Mucosa of descending colon (tissue), 3 donors: ENCODE data around the gene MED25. TPM values are rescaled to one million over a fixed set of nuclear protein-coding genes. Genes with fewer than 3 reads are reported as not detected.

Source experiments
- ATAC-seq: fragments of 200-7000 bp; cut with Tn5 transposase; one replicate; pipeline ENCODE4 v1.9.1; 2020; ENCODE audit warnings: mild to moderate bottlenecking, moderate library complexity
- DNase-seq, 3 donors: peaks; one replicate each; pipeline ENCODE4 v3.0.0-alpha.2; 2020
- H3K36me3 ChIP-seq: fragments of 200-600 bp; one replicate; pipeline ENCODE4 v1.8.0; 2021; ENCODE audit warnings: low read depth, mild to moderate bottlenecking
- H3K4me1 ChIP-seq: fragments of 200-600 bp; one replicate; pipeline ENCODE4 v1.8.0; 2021; ENCODE audit warnings: low read depth, mild to moderate bottlenecking
- H3K4me3 ChIP-seq: fragments of 200-600 bp; one replicate; pipeline ENCODE4 v1.8.0; 2021; ENCODE audit warnings: mild to moderate bottlenecking
- H3K9me3 ChIP-seq: fragments of 200-600 bp; one replicate; pipeline ENCODE4 v1.8.0; 2021; ENCODE audit warnings: mild to moderate bottlenecking
- intact Hi-C, 2 donors: fragments of 100-400 bp; cut with DNase I in 1 of 2; cut with micrococcal nuclease in 1 of 2; formaldehyde crosslinking; loops; one replicate each; pipeline versions ENCODE4 v1.11.0 to v1.11.1; 2022; cut with DNase I, micrococcal nuclease
- total RNA-seq, 3 donors: library from RNA; stranded (reverse); fragmentation: NEBNext Ultra II Directional in 2 of 3; extraction: Animal tissue kit (Norgen Biotek cat#: 25700) in 2 of 3; gene quantifications; one replicate each; pipeline versions ENCODE4 v1.2.1 to v1.2.4, GENCODE V29; 2021 to 2023
- TF ChIP-seq, protein P1 (sequence below): fragments of 200-600 bp; IDR thresholded peaks from one replicate; pipeline ENCODE4 v1.8.0; 2022; ENCODE audit warnings: antibody characterized with exemption, mild to moderate bottlenecking
- donor health status: DM: no; HTN: no; CAD: no; lungs with moderate emphysema.
- donor health status: DM: no; HTN: no; CAD: no.
- donor health status: DM: no; HTN: yes; CAD: no.

MED25 gene
- total RNA-seq, 3 donors from 2014 or later = 54.7 to 57.4 (median 55.2) TPM

DNA sequence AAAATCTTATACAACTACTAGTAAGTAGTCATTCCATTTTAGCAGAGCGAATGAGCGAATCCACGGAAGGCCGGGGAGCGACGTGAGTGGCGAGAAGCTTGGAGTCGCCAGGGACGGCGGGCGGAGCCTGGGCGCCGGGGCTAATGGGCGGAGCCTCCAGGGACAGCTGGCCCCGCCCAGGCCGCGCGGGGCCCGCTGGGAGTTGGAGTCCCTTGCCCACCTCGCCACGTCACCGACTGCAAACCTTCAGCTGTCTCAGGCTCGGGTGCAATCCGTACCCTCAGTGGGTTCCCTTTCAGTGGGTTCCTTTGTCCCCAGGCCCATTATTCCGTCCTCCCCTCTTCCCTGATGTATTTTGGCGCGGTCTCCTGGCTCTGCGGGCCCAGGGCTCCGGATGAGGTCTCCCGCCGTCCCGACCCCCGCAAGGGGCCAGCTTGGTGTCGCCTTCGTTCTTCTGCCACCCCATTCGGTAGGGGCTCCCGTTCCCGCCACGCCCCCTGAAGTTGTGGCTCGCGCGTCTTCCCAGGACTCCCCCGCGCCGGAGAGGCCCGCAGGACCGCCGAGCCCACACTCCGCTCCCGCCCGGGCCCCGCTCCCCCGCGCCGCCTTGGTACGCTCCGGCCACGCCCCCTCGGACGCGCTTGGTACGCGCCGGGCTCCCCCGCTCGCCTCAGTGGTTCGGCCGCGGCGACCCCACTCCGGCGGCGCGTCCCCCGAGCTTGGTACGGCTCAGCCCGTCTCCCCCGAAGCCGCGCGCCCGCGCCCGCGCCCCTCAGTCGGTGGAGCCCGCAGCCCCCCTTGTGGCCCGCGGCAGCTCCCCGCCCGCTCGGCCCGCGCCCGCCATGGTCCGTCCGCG is 32.6 kb downstream of the MED25 start, which contains the start of gene PTOV1:
Gene PTOV1 (plus strand): TSS at position 673 of the 856 bp plus-strand sequence.
- H3K4me3 ChIP-seq = peak within 1 kb of the TSS; percentile 84
- peak; percentile 94 to 95 (median 94) for DNase-seq
- ATAC-seq = peak; percentile 96
- intact Hi-C loops = no loop called here
- TF ChIP-seq, protein P1, sequence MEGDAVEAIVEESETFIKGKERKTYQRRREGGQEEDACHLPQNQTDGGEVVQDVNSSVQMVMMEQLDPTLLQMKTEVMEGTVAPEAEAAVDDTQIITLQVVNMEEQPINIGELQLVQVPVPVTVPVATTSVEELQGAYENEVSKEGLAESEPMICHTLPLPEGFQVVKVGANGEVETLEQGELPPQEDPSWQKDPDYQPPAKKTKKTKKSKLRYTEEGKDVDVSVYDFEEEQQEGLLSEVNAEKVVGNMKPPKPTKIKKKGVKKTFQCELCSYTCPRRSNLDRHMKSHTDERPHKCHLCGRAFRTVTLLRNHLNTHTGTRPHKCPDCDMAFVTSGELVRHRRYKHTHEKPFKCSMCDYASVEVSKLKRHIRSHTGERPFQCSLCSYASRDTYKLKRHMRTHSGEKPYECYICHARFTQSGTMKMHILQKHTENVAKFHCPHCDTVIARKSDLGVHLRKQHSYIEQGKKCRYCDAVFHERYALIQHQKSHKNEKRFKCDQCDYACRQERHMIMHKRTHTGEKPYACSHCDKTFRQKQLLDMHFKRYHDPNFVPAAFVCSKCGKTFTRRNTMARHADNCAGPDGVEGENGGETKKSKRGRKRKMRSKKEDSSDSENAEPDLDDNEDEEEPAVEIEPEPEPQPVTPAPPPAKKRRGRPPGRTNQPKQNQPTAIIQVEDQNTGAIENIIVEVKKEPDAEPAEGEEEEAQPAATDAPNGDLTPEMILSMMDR = no peak
- H3K9me3 ChIP-seq = no peaks in the 10 kb centered on the region
- H3K36me3 ChIP-seq = no peaks in the 10 kb centered on the region
- peaks cover 14% of the 10 kb centered on the region for H3K4me1 ChIP-seq

DNA sequence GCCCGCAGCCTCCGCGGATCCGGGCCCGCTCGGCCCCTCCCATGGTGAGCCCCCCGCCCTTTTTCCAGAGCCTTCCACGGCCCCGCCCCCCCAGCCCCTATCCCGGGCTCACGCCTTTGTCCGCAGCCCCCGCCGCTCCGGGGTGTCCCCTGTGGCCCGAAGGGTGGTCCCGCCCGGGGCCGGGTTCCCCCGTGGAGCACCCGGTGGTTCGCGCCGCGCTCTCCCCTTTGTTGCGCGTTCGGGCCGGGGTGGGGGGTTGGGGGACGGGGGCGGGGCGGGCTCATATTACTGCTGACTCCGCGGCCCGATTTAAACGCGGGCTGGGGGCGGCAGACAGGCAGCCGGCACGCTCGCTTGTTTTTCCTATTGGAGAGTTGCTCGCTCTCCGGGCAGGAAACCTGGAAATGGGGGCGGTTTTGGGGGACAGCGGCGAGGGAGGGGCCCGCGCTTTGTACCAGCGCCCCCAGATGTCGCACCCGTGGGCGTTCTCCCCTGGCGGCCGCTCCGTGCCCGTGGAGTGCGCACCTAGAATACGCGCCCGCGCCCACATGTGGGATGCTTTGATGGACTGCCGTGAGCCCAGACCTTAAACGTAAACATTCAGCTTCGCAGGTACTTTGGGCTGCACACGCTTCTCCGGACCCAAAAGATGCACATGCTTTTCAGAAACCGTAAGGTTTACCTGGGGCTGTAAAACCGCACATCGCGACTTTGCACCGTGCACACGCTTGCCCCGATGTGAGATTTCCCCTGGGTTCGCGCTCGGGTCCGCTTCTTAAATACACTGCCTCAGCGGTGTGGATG is 33.6 kb downstream of the MED25 start:
- Histone ChIP-seq H3K4me1 (peaks cover 14% of the 10 kb centered on the region), H3K4me3 (peak overlapping the region; percentile 84), H3K9me3 (no peaks in the 10 kb centered on the region), H3K36me3 (no peaks in the 10 kb centered on the region)
- intact Hi-C loops = no loop called here
- TF ChIP-seq, protein P1 = no peak
- ATAC-seq = no peak
- peak in 2 of 3 donors; percentile 66 to 70 for DNase-seq

DNA sequence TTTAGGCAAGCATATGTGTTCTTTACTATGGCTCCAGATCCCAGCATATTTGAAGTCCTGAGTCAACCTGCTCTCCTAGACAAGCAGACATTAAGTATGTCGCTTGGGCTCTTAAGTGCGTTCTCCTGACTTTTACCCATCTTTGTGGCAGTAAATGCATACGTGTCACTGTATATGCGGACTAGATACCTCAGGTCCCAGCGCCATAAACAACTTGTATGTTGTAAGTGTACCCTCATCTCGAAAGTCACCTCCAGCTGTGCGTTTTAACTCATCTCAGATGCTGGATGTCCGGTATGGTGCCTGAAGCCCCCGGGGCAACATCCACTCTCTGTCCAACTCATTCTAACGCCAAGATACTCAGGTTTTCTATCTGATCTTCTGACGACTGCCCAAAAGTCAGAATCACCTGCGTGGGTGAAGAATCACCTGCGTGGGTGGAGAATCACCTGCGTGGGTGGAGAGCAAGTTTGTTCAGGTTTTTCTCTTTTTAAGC is 34.6 kb downstream of the MED25 start:
- intact Hi-C loops = no loop called here
- Histone ChIP-seq H3K4me1 (peaks cover 14% of the 10 kb centered on the region), H3K9me3 (no peaks in the 10 kb centered on the region), H3K36me3 (no peaks in the 10 kb centered on the region), H3K4me3 (no peak overlapping the region)
- DNase-seq = no peak
- TF ChIP-seq, protein P1 = no peak
- ATAC-seq = no peak

DNA sequence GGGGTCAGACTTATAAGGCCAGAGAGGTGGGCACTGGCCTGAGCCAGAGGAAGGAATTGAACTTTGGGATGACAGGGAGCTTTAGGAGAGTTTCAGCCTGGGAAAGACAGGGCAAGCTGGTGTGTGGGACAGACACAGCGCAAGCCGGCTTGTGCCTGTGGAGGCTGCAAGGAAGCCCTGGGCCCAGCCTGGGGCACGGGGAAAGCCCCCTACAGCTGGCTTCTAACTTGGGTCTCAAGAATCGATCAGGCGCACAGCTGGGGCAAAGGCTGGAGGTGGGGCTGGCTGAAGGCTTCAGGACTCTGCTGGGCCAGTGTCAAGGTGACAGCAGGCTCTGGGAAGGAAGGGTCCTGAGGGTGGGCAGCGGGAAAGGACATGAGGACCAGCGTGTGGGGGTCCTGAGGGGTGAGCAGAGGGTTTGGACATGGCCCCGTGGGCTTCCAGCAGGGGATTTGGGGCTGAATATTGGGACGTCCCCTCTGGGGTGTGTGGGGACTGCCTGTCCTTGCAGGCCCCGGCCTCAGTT is 35.8 kb downstream of the MED25 start:
- Histone ChIP-seq H3K36me3 (no peaks in the 10 kb centered on the region), H3K4me3 (no peak overlapping the region), H3K9me3 (no peaks in the 10 kb centered on the region), H3K4me1 (peaks cover 14% of the 10 kb centered on the region)
- no peak for ATAC-seq
- TF ChIP-seq, protein P1 = no peak
- DNase-seq = no peak
- intact Hi-C loops = no loop called here

DNA sequence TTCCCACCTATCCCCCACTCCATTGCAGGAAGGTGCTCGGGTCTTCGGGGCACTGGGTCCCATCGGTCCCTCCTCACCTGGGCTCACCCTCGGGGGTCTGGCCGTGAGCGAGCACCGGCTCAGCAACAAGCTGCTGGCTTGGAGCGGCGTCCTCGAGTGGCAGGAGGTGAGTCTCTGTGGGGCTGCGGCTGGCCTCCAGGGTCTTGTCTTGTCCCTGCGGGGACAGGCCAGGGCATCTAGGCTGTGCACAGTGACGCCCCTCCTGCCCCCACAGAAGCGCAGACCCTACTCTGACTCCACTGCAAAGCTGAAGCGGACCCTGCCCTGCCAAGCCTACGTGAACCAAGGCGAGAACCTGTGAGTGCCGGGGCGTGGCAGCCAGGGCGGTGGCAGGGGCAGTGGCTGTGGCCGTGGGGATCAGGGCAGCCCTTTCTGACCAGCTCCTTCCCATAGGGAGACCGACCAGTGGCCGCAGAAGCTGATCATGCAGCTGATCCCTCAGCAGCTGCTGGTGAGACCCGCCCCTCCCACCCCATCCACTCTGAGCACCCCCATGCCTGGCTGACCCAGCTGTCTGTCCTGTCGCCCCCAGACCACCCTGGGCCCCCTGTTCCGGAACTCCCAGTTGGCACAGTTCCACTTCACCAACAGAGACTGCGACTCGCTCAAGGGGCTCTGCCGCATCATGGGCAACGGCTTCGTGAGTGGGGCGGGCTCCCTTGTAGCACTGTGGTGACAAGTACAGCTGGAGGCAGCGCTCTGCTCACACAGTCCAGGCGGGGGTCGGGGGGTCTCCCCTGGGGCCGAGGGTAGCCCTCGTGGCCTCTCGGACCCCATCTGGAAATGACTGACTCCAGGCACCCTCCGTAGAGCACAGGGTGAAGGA is 36.5 kb downstream of the MED25 start:
- intact Hi-C loops = no loop called here
- ATAC-seq (no peak), DNase-seq (peak in 2 of 3 donors; percentile 39 to 67)
- Histone ChIP-seq H3K4me1 (peaks cover 14% of the 10 kb centered on the region), H3K4me3 (no peak overlapping the region), H3K36me3 (no peaks in the 10 kb centered on the region), H3K9me3 (no peaks in the 10 kb centered on the region)
- TF ChIP-seq, protein P1 = no peak
